IPS-11a (cell line): ENCODE results near the gene STIP1.
"Not testable (repeated sequence)": the region's sequence is repeated elsewhere in the genome, so short reads cannot be mapped to it uniquely, and the experiment has no call there.

Experiments used
- H3K4me3 ChIP-seq: one replicate; pipeline ENCODE4 v1.5.1; 2013; ENCODE audit warnings: low read depth, low read length, control low read depth

Gene STIP1

DNA sequence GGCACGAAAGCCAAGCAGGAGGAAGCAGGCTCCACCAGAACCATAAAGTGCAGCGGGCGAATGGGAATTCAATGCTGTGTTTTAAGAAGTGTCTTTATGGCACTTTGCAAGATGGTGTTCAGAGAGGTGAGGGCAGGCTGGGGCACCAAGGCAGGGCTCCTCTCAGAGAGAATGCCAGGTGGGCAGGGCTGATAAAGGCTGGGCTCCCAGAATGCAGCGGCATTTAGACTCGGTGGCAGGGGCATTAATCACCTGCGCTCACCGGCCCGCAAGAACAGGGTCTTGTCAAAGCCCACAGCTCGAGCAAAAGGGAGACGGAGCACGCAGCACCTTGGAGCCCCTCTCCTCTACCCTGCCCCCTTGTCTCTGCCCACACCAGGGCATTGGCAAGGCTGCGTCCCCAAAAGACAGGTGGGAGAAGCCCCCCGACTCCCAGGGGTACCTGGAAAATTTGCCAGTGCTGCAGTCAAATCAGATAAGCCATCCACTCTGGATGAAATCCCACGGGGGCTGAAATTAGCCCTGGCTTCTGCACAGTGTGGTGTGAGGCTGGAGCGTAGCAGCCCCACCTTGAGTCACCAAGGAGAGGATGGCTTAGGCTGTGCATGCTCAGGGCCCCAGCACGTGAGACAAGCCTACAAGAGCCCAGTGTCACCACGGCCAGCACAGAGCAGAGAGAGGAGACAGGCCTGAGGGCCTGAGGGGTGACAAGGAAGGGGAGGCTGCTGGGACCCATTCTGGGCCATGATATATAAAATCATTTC lies 28.2 kb upstream of the STIP1 start:
- H3K4me3 ChIP-seq, result no peak overlapping the region

DNA sequence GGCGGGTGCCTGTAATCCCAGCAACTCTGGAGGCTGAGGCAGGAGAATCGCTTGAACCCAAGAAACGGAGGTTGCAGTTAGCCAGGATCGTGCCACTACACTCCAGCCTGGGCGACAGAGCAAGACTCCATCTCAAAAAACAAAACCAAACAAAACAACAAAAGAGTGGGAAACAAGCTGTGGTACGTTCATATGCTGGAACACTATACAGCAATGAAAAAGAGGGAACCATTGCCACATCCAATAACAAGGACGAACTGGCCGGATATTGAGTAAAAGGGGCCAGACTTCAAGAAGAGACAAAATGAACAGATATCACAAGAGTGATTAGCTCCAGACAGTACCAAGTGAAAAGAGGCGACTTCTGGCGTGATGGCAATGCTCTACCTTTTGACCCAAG lies 24.9 kb upstream of the STIP1 start:
- H3K4me3 ChIP-seq, result no peak overlapping the region

DNA sequence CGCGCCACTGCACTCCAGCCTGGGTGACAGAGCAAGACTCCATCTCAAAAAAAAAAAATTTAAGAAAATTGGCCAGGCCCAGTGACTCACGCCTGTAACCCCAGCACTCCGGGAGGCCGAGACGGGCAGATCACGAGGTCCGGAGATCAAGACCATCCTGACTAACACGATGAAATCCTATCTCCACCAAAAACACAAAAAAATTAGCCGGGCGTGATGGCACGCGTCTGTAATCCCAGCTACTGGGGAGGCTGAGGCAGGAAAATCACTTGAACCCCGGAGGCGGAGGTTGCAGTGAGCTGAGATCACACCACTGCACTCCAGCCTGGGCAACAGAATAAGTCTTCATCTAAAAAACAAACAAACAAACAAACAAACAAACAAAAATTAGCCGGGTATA lies 23.2 kb upstream of the STIP1 start:
- not testable (repeated sequence) for H3K4me3 ChIP-seq

DNA sequence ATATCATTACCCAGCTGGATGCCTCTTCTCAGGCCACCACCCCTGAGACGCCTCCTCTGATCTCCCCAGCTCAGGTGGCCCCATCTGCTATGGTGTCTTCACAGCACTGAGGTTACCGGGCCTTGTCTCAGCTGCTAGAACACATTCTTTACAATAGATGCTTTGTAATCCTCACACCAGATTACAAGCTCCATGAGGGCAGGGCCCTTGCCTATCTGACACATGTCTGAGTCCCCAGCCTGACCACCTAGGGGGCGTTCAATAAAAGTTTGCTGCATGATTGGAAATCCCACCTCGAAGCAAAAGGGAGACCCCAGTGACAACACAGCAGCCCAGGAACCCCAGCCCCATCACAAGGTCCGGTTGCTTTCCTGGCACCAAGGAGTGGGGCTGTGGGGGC lies 22.0 kb upstream of the STIP1 start:
- no peak overlapping the region for H3K4me3 ChIP-seq

DNA sequence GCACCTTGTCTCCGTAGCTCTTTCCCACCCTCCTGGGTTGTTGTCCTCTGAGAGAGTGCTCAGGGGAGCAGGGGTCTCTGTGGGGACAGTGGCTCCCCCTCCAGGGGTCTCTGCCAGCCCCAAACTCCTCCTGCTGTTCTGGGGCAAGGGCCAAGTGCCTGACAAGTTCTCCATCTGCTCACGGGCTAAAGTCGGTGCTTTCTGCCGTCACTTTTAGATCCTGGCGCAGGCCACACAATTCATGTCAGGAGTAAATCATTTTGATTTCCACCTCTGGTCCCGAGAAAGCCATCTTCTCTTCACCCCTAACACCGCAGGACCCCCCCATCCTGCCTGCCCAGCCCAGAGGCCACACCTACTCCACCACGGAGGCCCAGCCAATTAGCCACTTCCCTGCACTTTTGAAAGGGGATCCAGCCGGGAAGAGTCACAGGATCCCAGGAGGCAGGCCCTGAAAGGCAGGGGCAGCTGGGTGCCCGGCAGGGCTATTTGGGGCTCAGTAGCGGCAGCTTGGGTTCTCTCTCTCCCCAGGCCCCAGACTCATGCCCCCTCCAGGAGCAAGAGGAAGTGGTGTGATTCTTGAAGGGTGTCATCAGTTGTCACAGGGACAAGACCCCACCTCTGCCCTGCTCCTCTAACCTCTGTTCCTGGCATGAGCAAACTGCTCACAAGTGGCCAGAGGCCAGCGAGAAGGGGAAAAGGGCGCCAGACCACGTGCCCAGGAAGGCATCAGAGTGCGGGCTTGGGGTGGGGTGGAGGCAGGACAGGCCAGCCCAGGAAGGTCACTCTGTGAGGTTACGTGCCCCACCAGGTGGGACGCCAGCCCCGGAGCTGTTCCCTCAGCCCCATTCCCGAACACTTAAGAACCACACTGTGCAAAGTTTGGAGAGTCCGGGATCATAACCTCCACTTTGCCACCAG lies 21.3 kb upstream of the STIP1 start:
- no peak overlapping the region for H3K4me3 ChIP-seq

DNA sequence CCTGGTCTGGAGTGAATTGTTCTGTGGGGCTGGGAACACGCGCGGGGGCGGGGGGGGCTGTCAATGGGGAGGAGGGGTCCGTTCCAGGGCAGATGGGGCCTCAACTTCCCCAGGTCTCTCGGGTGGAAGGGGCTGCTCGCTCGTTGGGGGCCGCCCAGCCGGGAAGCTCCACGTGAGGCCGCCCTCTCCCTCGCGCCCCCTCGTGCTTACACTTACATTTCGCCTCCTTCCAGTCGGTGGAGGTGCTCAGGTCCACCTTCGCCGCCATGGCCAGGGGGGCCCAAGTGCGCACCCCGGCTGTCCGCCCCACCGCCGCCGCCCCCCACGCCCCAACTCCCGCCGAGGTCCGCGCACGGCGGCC lies 20.5 kb upstream of the STIP1 start:
- peak overlapping the region; percentile 56 for H3K4me3 ChIP-seq

DNA sequence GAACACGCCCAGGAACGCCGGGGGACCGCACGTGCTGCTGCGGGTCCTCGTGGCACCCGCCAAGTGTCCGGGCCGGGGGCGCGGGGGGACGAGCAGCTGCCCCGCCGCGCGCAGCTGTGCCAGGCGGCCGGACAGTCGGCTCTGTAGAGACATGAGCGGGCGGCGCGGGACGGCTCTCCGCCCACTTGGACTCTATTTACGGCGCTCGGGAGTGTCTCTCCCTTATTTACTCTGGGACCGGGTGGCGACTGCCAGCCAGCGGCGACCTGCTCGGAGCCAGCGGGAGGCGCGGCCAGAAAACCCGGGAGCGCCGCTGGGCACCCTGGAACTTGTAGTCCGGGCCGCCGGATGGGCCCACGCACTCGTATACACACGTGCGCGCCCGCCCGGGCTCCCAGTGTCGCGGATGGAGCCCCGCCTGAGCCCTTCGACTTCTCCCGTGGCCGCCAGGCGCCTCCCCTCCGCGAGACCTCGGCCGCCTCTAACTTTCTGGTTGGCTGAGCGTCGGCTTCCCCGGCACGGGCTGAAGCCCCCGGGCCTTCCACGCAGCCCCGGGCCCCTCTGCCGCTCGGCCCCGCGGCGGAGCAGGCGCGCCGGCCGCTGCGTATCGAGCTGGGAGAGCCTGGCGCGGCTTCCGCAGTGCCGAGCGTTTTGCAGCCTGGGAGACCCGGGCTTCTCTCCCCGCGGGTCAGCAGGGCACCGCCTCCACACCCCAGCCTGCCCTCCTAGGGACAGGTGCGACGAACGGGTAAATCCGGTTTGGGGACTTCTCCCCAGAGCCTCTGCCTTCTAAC lies 19.9 kb upstream of the STIP1 start, which contains the start of gene MACROD1:
MACROD1 (minus strand) TSS at position 272 of the 794 bp plus-strand sequence; CDS start at position 153, 119 bp downstream.
- peak within 1 kb of the TSS; percentile 56 for H3K4me3 ChIP-seq

DNA sequence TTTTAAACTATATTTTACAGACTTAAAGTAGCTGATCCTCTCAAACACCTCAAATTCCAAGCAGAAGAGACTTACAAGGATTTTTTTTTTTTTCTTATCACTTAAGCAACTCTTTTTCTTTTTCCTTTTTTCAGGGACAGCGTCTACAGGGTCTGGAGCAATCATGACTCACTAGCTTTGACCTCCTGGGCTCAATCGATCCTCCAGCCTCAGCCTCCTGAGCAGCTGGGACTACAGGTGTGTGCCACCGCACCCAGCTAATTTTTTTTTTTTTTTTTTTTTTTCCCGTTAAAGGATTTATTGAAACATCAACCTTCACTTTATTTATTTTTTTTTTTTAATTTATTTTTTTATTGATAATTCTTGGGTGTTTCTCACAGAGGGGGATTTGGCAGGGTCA lies 15.6 kb upstream of the STIP1 start:
- H3K4me3 ChIP-seq, result no peak overlapping the region

DNA sequence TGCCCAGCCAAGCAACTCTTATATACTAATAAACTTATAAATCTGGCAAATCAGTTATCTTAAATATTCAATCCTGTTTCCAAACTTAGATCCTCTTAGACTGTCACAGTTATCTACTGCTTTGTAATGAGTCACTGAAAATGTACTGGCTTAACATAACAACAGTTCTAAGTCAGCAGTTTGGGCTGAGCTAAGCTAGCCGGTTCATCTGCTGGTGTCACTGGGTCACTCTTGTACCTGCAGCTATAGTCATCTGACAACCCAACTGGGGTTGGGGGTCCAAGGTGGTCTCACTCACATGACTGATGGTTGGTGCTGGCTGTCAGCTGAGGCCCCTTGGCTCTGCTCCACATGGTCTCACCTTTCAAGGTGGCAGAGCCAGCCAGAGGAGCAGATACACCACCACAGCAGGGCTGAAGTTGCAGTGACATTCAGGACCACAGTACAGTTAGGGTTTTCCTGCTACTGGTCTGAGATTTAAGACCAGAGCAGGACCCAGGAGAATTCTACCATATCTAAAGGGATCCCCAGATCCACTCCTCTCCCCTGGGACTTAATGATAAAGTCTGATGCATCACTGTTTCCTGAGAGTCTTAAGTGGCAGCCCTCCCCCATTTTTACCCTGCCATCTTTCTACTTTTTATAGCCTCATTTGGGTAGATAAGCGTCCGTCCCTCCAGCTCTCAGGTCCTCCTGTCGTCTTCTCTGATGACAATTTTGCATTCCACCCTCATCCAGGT lies 12.2 kb upstream of the STIP1 start:
- no peak overlapping the region for H3K4me3 ChIP-seq

DNA sequence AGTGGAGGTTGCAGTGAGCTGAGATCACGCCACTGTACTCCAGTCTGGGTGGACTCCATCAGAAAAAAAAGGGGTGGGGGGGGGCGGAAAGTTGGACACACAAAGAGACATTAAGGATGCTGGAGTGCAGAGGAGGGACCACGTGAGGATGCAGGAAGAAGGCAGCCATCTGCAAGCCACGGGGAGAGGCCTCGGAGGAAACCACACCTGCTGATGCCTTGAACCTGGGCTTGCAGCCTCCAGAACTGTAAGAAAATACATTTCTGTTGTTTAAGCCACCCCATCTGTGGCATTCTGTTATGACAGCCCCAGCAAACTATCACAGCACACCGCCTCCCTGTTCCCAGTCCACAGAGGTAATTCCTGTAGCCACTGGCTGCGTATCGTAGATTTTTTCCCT lies 9.2 kb upstream of the STIP1 start:
- no peak overlapping the region for H3K4me3 ChIP-seq

DNA sequence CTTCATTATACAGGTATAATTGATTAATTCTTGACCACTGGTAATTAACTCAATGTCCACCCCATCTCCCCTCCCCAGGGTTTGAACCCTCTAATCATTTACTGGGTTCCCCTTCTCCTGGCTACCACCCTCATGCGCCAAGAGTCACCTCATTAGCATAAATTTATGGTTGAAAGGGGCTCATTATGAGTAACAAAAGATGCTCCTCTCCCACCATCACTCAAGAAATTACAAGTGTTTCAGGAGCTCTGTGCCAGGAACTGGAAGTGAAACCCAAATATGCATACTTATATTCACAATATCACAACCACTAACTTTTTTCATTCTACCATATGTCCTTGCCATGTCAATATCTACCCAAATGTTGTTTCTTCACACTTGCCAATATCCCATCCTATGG lies 7.8 kb upstream of the STIP1 start:
- no peak overlapping the region for H3K4me3 ChIP-seq

DNA sequence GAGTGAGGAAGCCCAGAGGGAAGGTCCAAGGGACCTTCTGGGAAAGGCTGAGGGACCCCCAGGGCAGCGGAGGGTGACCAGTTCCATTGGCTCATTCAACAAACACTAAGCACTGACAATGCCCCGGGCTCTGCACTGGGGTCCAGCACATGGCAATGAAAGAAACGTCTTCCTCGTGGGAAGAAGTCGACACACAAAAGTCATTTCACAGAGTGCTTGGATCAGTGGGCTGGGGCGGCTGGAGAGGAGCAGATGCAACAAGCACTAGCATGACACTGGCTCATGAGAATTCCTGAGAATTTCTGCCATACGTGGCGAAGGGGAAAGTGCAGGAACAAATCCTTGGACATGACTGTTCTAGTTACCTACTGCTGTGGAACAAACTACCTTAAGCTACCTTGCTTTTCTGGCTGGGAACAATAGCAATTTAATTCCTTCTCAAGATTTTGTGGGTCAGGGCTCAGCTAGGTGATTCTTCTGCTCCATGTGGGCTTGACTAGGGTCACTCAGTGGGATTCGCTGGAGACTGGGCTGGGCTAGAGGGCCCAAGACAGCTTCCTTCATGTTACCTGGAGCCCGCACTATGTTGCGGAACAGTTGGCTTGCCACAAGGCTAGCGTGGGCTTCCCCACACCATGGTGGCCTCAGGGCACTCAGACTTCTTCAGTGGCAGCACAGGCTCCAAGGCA lies 6.9 kb upstream of the STIP1 start:
- no peak overlapping the region for H3K4me3 ChIP-seq

DNA sequence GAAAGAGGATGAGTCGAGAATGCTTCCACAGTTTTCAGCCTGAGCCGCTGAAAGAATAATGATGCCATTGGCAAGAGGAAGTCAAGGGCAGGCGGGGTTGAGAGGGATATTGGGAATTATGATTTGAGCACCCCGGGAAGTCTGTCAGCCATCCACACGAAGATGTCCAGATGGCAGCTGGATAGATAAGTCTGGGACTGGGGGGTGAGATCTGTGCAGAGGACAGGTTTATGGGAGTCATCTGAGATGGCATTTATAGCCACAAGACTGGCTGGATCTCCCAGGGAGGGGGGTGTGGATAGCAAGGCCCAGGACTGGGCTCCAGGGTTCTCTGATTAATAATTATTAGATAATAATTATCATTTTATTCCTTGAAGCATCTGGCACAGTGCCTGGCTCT lies 5.1 kb upstream of the STIP1 start:
- H3K4me3 ChIP-seq, result no peak overlapping the region

DNA sequence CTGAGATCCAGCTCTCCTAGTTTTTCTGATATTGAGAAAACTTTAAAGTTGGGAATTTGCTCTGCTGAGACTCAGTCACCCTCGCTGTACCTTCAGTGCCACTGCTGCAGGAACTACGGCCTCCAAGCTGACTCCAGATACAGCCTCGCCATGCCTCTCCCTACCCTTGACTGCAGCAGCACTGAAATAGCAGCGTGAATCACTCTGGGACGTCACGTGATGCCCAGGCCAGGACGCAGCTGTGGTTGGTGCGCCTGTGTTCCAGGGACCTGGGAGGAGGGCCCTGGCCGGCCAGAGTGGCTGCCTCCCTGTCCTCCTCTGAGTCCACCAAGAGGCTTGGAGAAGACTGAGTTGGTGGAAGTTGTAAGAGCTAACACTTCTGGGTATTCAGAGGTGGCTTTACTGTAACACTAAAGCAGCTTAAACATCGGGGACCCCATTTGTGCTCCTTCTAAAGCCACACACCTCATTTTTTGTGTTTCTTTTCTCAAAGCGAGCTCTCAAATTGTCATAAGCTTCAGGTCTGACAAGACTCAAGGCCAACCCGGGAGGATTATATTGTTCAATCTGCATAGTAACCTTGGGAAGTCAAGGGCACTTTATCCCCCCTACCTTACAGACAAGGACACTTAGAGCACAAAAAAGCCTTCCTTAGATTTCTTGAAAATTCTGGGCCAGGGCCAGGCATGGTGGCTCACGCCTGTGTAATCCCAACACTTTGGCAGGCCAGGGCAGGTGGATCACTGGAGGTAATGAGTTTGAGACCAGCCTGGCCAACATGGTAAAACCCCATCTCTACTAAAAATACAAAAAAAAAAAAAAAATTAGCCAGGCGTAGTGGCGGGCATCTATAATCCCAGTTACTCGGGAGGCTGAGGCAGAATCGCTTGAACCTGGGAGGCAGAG lies 4.2 kb upstream of the STIP1 start:
- no peak overlapping the region for H3K4me3 ChIP-seq

DNA sequence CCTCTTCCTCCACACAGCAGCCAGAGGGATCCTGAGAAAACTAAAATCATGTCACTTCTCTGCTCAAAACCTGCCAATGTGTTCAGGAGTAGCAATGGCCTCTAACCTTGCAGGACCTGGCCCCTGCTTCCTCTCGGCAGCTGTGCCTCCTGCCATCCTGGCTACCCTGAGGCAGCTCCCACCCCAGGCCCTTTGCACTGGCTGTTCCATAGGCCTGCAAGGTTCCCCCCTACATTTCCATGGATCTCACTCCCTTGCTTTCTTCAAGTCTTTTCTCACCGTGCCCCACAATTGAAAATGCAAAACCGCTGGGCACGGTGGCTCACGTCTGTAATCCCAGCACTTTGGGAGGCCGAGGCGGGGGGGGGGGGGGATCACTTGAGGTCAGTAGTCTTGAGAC lies 2.1 kb upstream of the STIP1 start:
- H3K4me3 ChIP-seq, result no peak overlapping the region

DNA sequence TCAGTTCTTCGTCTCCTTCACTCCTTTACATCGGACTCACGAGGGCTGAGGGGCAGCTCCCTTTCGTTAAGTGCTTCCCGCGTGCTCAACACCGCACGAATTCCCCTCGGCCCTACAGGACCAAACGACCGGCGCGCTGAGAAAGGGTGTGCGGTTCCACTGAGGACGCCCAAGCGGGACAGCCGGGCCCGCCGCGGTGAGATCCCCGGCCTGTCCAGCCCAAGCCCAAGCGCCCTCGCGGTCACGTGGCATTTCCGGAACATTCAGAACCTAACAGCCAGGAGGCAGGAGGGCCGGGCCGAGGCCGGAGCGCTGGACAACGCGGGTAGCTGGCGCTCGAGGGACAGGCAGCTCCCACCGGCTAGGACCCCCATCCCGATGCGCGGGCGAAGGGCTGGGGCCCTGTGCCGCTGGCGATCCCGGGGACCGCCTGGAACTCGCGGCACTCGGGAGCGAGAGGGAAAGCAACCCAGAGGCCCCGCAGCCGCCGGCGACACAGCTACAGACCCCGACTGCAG lies 737 bp upstream of the STIP1 start:
- peak overlapping the region; percentile 94 for H3K4me3 ChIP-seq

DNA sequence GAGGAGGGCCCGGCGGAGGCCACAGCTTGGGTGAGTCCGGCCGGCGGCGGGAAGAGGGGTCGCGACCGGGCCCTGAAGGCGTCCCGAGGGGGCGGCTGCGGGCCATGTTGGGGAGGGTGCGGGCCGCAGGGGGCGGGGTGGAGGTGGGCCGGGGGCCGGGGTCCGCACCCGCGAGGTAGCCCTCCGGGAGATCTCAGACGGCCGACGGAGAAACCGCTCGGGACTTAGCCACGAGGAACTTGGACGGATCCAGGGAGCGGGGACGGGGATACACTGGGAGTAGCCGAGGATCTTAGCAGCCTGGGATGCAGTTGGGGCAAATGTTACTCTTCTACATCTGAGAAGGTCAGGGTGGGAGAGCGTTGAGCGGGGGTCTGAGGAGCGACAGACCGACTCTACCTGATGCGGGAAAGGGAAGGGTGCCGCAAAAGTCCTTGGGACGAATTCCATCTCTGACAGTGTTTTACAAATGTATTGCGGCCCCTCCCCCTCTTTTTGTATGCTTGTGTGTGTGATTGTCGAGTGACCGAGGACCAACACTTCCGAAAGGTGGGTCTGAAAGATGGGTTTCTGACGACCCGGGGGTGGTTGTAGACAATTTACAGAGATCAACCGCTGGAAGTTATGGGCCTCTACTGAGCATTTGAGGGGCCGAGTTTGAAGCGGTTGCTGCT lies 658 bp downstream of the STIP1 start:
- H3K4me3 ChIP-seq, result no peak overlapping the region

DNA sequence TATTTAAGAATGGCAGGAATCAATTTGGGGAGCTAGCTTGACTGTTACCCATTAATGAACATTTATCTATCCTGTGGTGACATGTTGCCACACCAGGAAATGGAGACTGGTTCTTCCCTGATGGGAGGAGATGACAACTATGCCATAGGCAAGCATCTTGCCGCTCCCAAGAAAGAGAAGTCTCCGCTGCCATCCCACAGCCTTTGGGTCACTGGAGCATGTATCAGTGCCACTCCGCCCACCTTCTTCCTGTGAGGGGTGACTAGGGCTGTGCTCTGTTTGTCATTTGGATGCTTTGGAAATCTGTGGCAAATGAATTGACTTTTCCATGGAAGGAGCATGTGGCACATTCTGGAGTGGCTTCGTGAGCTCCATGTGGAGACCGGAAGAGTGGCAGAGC lies 6.5 kb downstream of the STIP1 start:
- H3K4me3 ChIP-seq, result no peak overlapping the region
